Tibial nerve (tissue), 4 donors: ENCODE measurements around the gene HDAC6.

Source experiments
- CTCF ChIP-seq, 5 experiments: fragments of 200-600 bp in 3 of 5; fragments of 450-650 bp in 2 of 5; sonication (generic) in 3 of 5; IDR thresholded peaks; one replicate each; pipeline ENCODE4 v1.5.1; 2016 to 2019; ENCODE audit warnings: antibody characterized with exemption in 5 of 5, mild to moderate bottlenecking in 3 of 5, moderate library complexity in 2 of 5
- EP300 ChIP-seq, 2 donors: sonication (generic); formaldehyde crosslinking; IDR thresholded peaks; one replicate each; pipeline ENCODE4 v1.6.1; 2017; ENCODE audit warnings: antibody characterized with exemption in 2 of 2, mild to moderate bottlenecking in 1 of 2
- POLR2A ChIP-seq, 2 donors: fragments of 450-650 bp; IDR thresholded peaks; one replicate each; pipeline ENCODE4 v1.6.1; 2017; ENCODE audit warnings: antibody characterized with exemption in 2 of 2, mild to moderate bottlenecking in 2 of 2, moderate library complexity in 2 of 2

GRCh38 chrX:48826135-48826875, 24.4 kb downstream of the HDAC6 start, which contains the start of gene ERAS:
- no peak for TF ChIP-seq POLR2A (IDR thresholded peaks at IDR 0.05)
- TF ChIP-seq CTCF (IDR thresholded peaks at IDR 0.05) = no peak
- no peak for TF ChIP-seq EP300 (IDR thresholded peaks at IDR 0.05)
